Lung (tissue), 12 donors: Measurements from ENCODE around the gene DNAJB11. TPM values are rescaled to one million over a fixed set of nuclear protein-coding genes. Genes with fewer than 3 reads are reported as not detected.
A peak's percentile ranks its signal among the peaks of the same experiment; 100 is the strongest.

ENCODE experiments used
- ATAC-seq: fragments of 200-7000 bp; cut with Tn5 transposase; one replicate; pipeline ENCODE4 v1.9.1; 2020; ENCODE audit warnings: moderate number of reproducible peaks; ENCODE audit not compliant: insufficient read depth, low FRiP score
- DNase-seq, 3 donors: peaks; one replicate each; pipeline ENCODE4 v3.0.0-alpha.2; 2013 to 2017
- H3K27ac ChIP-seq, 2 donors: one replicate each; pipeline ENCODE4 v1.5.1; 2013; ENCODE audit warnings: mild to moderate bottlenecking in 2 of 2, moderate library complexity in 2 of 2, control low read depth in 1 of 2, inconsistent platforms in 1 of 2, low read depth in 1 of 2, low read length in 1 of 2
- H3K27me3 ChIP-seq, 3 donors: one replicate each; pipeline ENCODE4 v1.5.1; 2013; ENCODE audit warnings: low read length in 2 of 3; ENCODE audit not compliant: control insufficient read depth in 3 of 3, insufficient read depth in 3 of 3
- H3K36me3 ChIP-seq, 4 donors: one replicate each; pipeline ENCODE4 v1.5.1; 2013; ENCODE audit warnings: low read length in 4 of 4, mild to moderate bottlenecking in 1 of 4, moderate library complexity in 1 of 4; ENCODE audit not compliant: control insufficient read depth in 4 of 4, insufficient read depth in 4 of 4
- H3K4me1 ChIP-seq, 5 donors: one replicate each; pipeline ENCODE4 v1.5.1; 2013; ENCODE audit warnings: low read length in 5 of 5, mild to moderate bottlenecking in 2 of 5, moderate library complexity in 1 of 5; ENCODE audit not compliant: control insufficient read depth in 5 of 5, insufficient read depth in 5 of 5
- H3K4me3 ChIP-seq: one replicate; pipeline ENCODE4 v1.5.1; 2013; ENCODE audit warnings: mild to moderate bottlenecking, control low read depth, moderate library complexity
- H3K9ac ChIP-seq, 2 donors: one replicate each; pipeline ENCODE4 v1.5.1; 2013; ENCODE audit warnings: low read length in 2 of 2, control low read depth in 1 of 2; ENCODE audit not compliant: insufficient read depth in 1 of 2
- H3K9me3 ChIP-seq, 4 donors: one replicate each; pipeline ENCODE4 v1.5.1; 2013; ENCODE audit warnings: low read length in 3 of 4, mild to moderate bottlenecking in 1 of 4, moderate library complexity in 1 of 4; ENCODE audit not compliant: control insufficient read depth in 4 of 4, insufficient read depth in 3 of 4
- WGBS, 2 donors: extraction: QIAGEN DNeasy Blood & Tissue Kit; methylation state at CpG; one replicate each; pipeline ENCODE4 v1.1.7; 2013; 5-methylcytosine and 5-hydroxymethylcytosine counted together
- polyA plus RNA-seq, 2 donors: library from polyadenylated mRNA; stranded (reverse); fragments of 200-250 nt; gene quantifications; one replicate each; pipeline ENCODE4 v1.2.1, GENCODE V29; 2013
- total RNA-seq, 2 donors: library from RNA; depleted of rRNA in 1 of 2; stranded (reverse); fragments of >200 nt in 1 of 2; gene quantifications; one replicate each; pipeline ENCODE4 v1.2.1, GENCODE V29; 2014 to 2021
- TF ChIP-seq, protein P1 (sequence below): IDR thresholded peaks from 2 replicates; pipeline ENCODE4 v1.5.1; 2012; ENCODE audit warnings: mild to moderate bottlenecking; ENCODE audit errors: control extremely low read depth, extremely low read depth
- donor health status: control.
- donor health status: control.
- donor health status: Bipolar disorder and iron deficiency.
- donor health status: healthy.
- donor health status: DM: yes; HTN: yes; CAD: no.

Gene DNAJB11
- total and polyA plus RNA-seq, 4 donors: 46.1 to 109 (median 53.0) TPM

DNA sequence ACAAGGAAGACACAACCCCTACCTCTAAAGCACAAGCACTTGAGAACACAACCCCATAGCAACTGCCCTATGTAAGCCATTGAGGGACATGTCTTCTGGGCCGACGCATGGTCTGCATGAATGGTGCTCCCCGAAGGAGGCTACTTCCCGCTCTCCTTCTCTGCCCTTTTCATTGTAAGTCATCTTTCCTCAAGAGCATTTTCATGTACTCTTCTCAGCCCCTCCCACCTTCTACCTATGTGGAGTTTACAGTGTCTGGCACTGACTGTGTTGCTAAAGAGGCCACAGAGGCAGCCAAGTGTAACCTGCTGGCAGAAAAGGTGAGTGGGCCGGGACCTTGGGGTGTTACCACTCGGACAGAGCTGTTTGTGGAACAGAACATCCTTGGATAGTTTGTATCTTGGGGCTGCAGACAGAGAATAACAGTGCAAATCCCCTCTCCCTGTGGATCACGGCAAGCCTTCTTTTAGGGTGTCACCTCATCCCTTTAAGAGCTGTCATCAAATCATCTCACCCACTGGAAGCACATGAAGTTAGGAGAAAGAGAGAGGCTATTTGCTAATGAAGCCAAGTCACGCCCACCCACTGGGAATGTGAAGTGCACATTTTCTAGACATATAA, 47.9 kb downstream of the DNAJB11 start:
- peak in 1 of 3 donors; percentile 12 for DNase-seq
- no peak overlapping the region for H3K27ac ChIP-seq
- TF ChIP-seq, protein P1, sequence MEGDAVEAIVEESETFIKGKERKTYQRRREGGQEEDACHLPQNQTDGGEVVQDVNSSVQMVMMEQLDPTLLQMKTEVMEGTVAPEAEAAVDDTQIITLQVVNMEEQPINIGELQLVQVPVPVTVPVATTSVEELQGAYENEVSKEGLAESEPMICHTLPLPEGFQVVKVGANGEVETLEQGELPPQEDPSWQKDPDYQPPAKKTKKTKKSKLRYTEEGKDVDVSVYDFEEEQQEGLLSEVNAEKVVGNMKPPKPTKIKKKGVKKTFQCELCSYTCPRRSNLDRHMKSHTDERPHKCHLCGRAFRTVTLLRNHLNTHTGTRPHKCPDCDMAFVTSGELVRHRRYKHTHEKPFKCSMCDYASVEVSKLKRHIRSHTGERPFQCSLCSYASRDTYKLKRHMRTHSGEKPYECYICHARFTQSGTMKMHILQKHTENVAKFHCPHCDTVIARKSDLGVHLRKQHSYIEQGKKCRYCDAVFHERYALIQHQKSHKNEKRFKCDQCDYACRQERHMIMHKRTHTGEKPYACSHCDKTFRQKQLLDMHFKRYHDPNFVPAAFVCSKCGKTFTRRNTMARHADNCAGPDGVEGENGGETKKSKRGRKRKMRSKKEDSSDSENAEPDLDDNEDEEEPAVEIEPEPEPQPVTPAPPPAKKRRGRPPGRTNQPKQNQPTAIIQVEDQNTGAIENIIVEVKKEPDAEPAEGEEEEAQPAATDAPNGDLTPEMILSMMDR: no peak
- 69 to 88% methylated on average over 8 of the region's 8 CpGs for WGBS, 2 donors
- H3K4me1 ChIP-seq: no peaks in the 10 kb centered on the region
- no peak overlapping the region for H3K9ac ChIP-seq
- peaks cover 0 to 1% (median 0%) of the 10 kb centered on the region in 4 donors for H3K9me3 ChIP-seq
- no peaks in the 10 kb centered on the region for H3K27me3 ChIP-seq
- no peak overlapping the region for H3K4me3 ChIP-seq
- ATAC-seq: no peak
- H3K36me3 ChIP-seq: no peaks in the 10 kb centered on the region

DNA sequence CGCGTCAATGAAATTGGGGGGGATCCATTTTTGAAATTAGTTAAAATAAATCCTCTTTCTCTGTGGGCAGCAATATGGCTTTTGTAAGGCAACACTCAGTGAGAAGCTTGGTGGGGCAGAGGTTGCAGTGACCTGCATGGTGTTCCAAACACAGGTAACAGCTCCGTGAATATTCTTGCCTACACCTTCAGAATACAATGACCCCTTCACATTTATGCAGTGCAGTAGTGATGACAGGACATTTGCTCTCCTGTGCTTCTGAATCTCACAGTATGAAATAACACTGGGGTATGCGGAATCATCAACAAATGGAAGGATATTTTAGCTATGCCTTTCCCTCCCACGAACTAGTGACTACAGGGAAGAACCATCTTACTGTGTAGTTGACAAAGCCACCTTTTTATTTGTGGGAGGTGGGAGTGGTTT, 49.3 kb downstream of the DNAJB11 start:
- TF ChIP-seq, protein P1: no peak
- Histone ChIP-seq H3K9ac (no peak overlapping the region), H3K4me1 (no peaks in the 10 kb centered on the region), H3K36me3 (no peaks in the 10 kb centered on the region), H3K27ac (no peak overlapping the region), H3K4me3 (no peak overlapping the region), H3K27me3 (no peaks in the 10 kb centered on the region), H3K9me3 (peaks cover 0 to 1% (median 0%) of the 10 kb centered on the region in 4 donors)
- WGBS, 2 donors: 92 to 94% methylated on average over 5 of the region's 5 CpGs
- ATAC-seq: no peak
- no peak for DNase-seq

- no peak overlapping the region for H3K27ac ChIP-seq
- H3K9ac ChIP-seq: no peak overlapping the region
- H3K4me1 ChIP-seq: no peaks in the 10 kb centered on the region
- H3K36me3 ChIP-seq: no peaks in the 10 kb centered on the region
- TF ChIP-seq, protein P1: no peak
- no peaks in the 10 kb centered on the region for H3K27me3 ChIP-seq
- no peak overlapping the region for H3K4me3 ChIP-seq
- H3K9me3 ChIP-seq: peaks cover 0 to 1% (median 0%) of the 10 kb centered on the region in 4 donors
- no peak for ATAC-seq
- 89 to 90% methylated on average over 17 of the region's 17 CpGs for WGBS, 2 donors
- DNase-seq: no peak
These were observed 49.9 kb downstream of the DNAJB11 start for GRCh38 chr3:186620213-186621092.
